ENCODE results near the gene PARD3B.

GRCh38 chr2:205220559-205220958 lies 675.3 kb downstream of the PARD3B start:
- no peak for TF ChIP-seq CTCF (IDR thresholded peaks at IDR 0.05; ENCODE audit: low read depth, low read length)
- TF ChIP-seq POLR2A (IDR thresholded peaks at IDR 0.05; ENCODE audit: extremely low read depth, insufficient read length), result no peak
- no peak for TF ChIP-seq MYC (IDR thresholded peaks at IDR 0.05; ENCODE audit: low read depth, low read length)
- no peak for TF ChIP-seq MAX (IDR thresholded peaks at IDR 0.05; ENCODE audit: low read depth, low read length)
